ENCODE measurements around the gene CPLX4.

DNA sequence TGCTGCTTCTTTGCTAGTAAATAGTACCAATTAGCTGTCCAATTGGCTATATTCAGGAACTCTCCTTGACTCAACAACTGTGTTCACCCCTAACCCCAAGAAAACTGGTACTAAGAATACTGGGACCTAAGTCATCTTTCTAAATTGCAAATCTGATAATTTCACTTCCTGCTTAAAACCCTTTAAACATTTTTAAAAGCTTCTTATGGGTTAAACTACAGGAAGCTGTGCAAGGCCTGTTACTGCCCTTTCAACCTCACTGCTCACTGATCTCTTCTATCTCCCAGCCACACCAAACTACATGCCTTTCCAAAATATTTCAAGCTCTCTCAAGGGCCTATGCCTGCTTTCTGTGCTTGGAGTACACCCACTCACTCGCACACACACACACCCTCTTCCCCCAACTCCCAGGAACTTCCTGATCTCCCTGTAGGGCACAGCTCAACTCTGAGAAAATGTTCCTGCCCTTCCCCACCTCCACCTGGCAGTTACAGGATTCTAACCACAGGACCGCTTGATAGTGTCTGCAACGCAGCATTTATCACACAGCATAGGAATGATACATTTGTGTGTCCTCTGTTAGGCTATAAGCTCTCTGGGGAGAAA, 33.9 kb upstream of the CPLX4 start:
- TF ChIP-seq, protein P1, sequence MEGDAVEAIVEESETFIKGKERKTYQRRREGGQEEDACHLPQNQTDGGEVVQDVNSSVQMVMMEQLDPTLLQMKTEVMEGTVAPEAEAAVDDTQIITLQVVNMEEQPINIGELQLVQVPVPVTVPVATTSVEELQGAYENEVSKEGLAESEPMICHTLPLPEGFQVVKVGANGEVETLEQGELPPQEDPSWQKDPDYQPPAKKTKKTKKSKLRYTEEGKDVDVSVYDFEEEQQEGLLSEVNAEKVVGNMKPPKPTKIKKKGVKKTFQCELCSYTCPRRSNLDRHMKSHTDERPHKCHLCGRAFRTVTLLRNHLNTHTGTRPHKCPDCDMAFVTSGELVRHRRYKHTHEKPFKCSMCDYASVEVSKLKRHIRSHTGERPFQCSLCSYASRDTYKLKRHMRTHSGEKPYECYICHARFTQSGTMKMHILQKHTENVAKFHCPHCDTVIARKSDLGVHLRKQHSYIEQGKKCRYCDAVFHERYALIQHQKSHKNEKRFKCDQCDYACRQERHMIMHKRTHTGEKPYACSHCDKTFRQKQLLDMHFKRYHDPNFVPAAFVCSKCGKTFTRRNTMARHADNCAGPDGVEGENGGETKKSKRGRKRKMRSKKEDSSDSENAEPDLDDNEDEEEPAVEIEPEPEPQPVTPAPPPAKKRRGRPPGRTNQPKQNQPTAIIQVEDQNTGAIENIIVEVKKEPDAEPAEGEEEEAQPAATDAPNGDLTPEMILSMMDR (IDR thresholded peaks at IDR 0.05) = no peak
- TF ChIP-seq POLR2A (IDR thresholded peaks at IDR 0.05) = no peak

Measured in thyroid gland (tissue), 4 donors.